HCT116 (cell line): ENCODE data around the gene ATP5PD. TPM values are rescaled to one million over a fixed set of nuclear protein-coding genes. Genes with fewer than 3 reads are reported as not detected.

ENCODE experiments used
- ATAC-seq: fragments of 200-7000 bp; cut with Tn5 transposase; 2 replicates; pipeline ENCODE4 v1.9.1; 2020; ENCODE audit warnings: mild to moderate bottlenecking, moderate library complexity
- BruUV-seq: library from RNA; stranded (reverse); fragments of 400-500 nt; replicated peaks from 2 replicates; lab custom pipeline; 2021; lab: Mats Ljungman, UMichigan
- CTCF ChIA-PET: fragments of 300-600 bp; sonication (Branson Sonifier 250); formaldehyde crosslinking; loops from one replicate; lab custom pipeline; 2021; ENCODE audit warnings: antibody characterized with exemption; lab: Charles Lee
- POLR2A ChIA-PET: fragments of 300-600, 350-600 bp; sonication (Branson Sonifier 250); formaldehyde crosslinking; loops from one replicate; lab custom pipeline; 2021; ENCODE audit warnings: antibody characterized with exemption; lab: Charles Lee
- RAD21 ChIA-PET, 2 experiments: fragments of 300-600 bp; sonication (Branson Sonifier 250); formaldehyde crosslinking; loops; one replicate each; lab custom pipeline; 2023; ENCODE audit warnings: low total read pairs in 2 of 2; ENCODE audit not compliant: uncharacterized antibody in 2 of 2, unreplicated experiment in 2 of 2, low non-redundant PET in 1 of 2; lab: Charles Lee
- DNase-seq: peaks from one replicate; pipeline ENCODE4 v3.0.0-alpha.2; 2010; ENCODE audit warnings: low read depth, low spot score
- H2AFZ ChIP-seq: fragments of 200-600 bp; shearing (Covaris generic), sonication (generic); 2 replicates; pipeline ENCODE4 v1.6.1; 2017; ENCODE audit warnings: low read depth, mixed run types, mixed read lengths, antibody characterized with exemption, low read length; ENCODE audit not compliant: poor library complexity, severe bottlenecking
- H3K27ac ChIP-seq: 2 replicates; pipeline ENCODE4 v1.5.1; 2012; ENCODE audit warnings: low read depth, low read length
- H3K27me3 ChIP-seq: fragments of 200-600 bp; sonication (generic); 2 replicates; pipeline ENCODE4 v1.6.1; 2016; ENCODE audit warnings: mixed run types, low read length, mixed read lengths; ENCODE audit not compliant: insufficient read depth
- H3K36me3 ChIP-seq, 2 experiments: fragments of 200-500 bp in 1 of 2; fragments of 200-600 bp in 1 of 2; sonication (Bioruptor generic) in 1 of 2; sonication (generic) in 1 of 2; 2 replicates each; pipeline versions ENCODE4 v1.5.1 to v1.6.1; 2014 to 2016; ENCODE audit warnings: low read length in 2 of 2, inconsistent platforms in 1 of 2, mixed read lengths in 1 of 2, mixed run types in 1 of 2; ENCODE audit not compliant: insufficient read depth in 2 of 2, control insufficient read depth in 1 of 2
- H3K4me1 ChIP-seq, 2 experiments: fragments of 200-600 bp in 1 of 2; sonication (generic) in 1 of 2; 2 replicates each; pipeline versions ENCODE4 v1.5.1 to v1.6.1; 2012 to 2017; ENCODE audit warnings: low read length in 2 of 2, inconsistent platforms in 1 of 2, mild to moderate bottlenecking in 1 of 2, mixed read lengths in 1 of 2, mixed run types in 1 of 2, moderate library complexity in 1 of 2; ENCODE audit not compliant: insufficient read depth in 2 of 2, control insufficient read depth in 1 of 2
- H3K4me2 ChIP-seq: fragments of 200-600 bp; sonication (generic); 2 replicates; pipeline ENCODE4 v1.6.1; 2017; ENCODE audit warnings: mixed run types, low read length, mixed read lengths
- H3K4me3 ChIP-seq, 2 experiments: fragments of 200-600 bp in 1 of 2; sonication (generic) in 1 of 2; replicated peaks in 1 of 2; 2 replicates each; pipeline ENCODE4 v1.5.1; 2011 to 2016; ENCODE audit warnings: low read length in 2 of 2, control low read depth in 1 of 2, low read depth in 1 of 2, mild to moderate bottlenecking in 1 of 2, mixed read lengths in 1 of 2, mixed run types in 1 of 2
- H3K79me2 ChIP-seq: fragments of 200-600 bp; sonication (generic); 2 replicates; pipeline ENCODE4 v1.6.1; 2017; ENCODE audit warnings: mild to moderate bottlenecking, mixed run types, low read length, moderate library complexity, mixed read lengths; ENCODE audit not compliant: insufficient read depth
- H3K9ac ChIP-seq: fragments of 200-600 bp; sonication (generic); 2 replicates; pipeline ENCODE4 v1.6.1; 2016; ENCODE audit warnings: low read length, mixed read lengths
- H3K9me2 ChIP-seq: fragments of 200-600 bp; sonication (generic), shearing (Covaris generic); 2 replicates; pipeline ENCODE4 v1.6.1; 2017; ENCODE audit warnings: mixed run types, mild to moderate bottlenecking, moderate library complexity; ENCODE audit not compliant: insufficient read depth
- H3K9me3 ChIP-seq, 2 experiments: fragments of 200-500 bp in 1 of 2; fragments of 200-600 bp in 1 of 2; sonication (Bioruptor generic) in 1 of 2; sonication (generic) in 1 of 2; 2 replicates each; pipeline ENCODE4 v1.6.1; 2014 to 2017; ENCODE audit warnings: low read length in 2 of 2, mixed read lengths in 2 of 2, inconsistent platforms in 1 of 2, low read depth in 1 of 2, mild to moderate bottlenecking in 1 of 2, mixed run types in 1 of 2, moderate library complexity in 1 of 2; ENCODE audit not compliant: control insufficient read depth in 1 of 2, insufficient read depth in 1 of 2
- H4K20me1 ChIP-seq: fragments of 200-600 bp; sonication (generic), shearing (Covaris generic); 2 replicates; pipeline ENCODE4 v1.6.1; 2017; ENCODE audit warnings: mixed run types, mild to moderate bottlenecking, moderate library complexity; ENCODE audit not compliant: insufficient read depth
- CBX3 ChIP-seq: IDR thresholded peaks from 2 replicates; pipeline ENCODE4 v1.6.1; 2012; ENCODE audit warnings: low read depth
- CTCF ChIP-seq, 3 experiments: fragments of 200-600 bp in 1 of 3; sonication (generic) in 1 of 3; IDR thresholded peaks in 2 of 3; conservative IDR thresholded peaks in 1 of 3; 2 replicates each; pipeline ENCODE4 v1.5.1; 2012 to 2017; ENCODE audit warnings: low read depth in 2 of 3, low read length in 2 of 3, antibody characterized with exemption in 1 of 3, borderline replicate concordance in 1 of 3, control low read depth in 1 of 3, mild to moderate bottlenecking in 1 of 3, mixed read lengths in 1 of 3, mixed run types in 1 of 3, moderate library complexity in 1 of 3; ENCODE audit not compliant: insufficient read depth in 1 of 3
- EGR1 ChIP-seq: IDR thresholded peaks from 2 replicates; pipeline ENCODE4 v1.6.1; 2012; ENCODE audit warnings: low read depth
- ELF1 ChIP-seq: IDR thresholded peaks from 2 replicates; pipeline ENCODE4 v1.6.1; 2012; ENCODE audit warnings: low read depth, borderline replicate concordance
- EZH2 ChIP-seq: fragments of 200-600 bp; sonication (generic); IDR thresholded peaks from 2 replicates; pipeline ENCODE4 v1.6.1; 2017; ENCODE audit warnings: antibody characterized with exemption, mixed run types
- EZH2phosphoT487 ChIP-seq: fragments of 200-600 bp; IDR thresholded peaks from 2 replicates; pipeline ENCODE4 v1.6.1; 2018; ENCODE audit warnings: antibody characterized with exemption, borderline replicate concordance
- FOSL1 ChIP-seq: IDR thresholded peaks from 2 replicates; pipeline ENCODE4 v1.6.1; 2012; ENCODE audit warnings: low read depth
- JUND ChIP-seq: IDR thresholded peaks from 2 replicates; pipeline ENCODE4 v1.6.1; 2012
- RAD21 ChIP-seq: IDR thresholded peaks from 2 replicates; pipeline ENCODE4 v1.6.1; 2012; ENCODE audit warnings: low read depth, mild to moderate bottlenecking
- SRF ChIP-seq: IDR thresholded peaks from 2 replicates; pipeline ENCODE4 v1.6.1; 2012; ENCODE audit warnings: low read depth
- TCF7L2 ChIP-seq: IDR thresholded peaks from 2 replicates; pipeline ENCODE4 v1.7.0; 2011; ENCODE audit warnings: borderline replicate concordance, inconsistent platforms; ENCODE audit not compliant: insufficient read depth, insufficient read length; ENCODE audit errors: extremely low read depth
- YY1 ChIP-seq: IDR thresholded peaks from 2 replicates; pipeline ENCODE4 v1.6.1; 2011; ENCODE audit warnings: low read length, low read depth, moderate library complexity, mild to moderate bottlenecking; ENCODE audit not compliant: insufficient replicate concordance; ENCODE audit errors: extremely low read depth
- ZFX ChIP-seq: fragments of 450-650 bp; IDR thresholded peaks from 2 replicates; pipeline ENCODE4 v1.6.1; 2017
- intact Hi-C: fragments of 100-400 bp; cut with micrococcal nuclease; formaldehyde crosslinking; loops from 2 replicates; pipeline ENCODE4 v1.10.0; 2022
- total RNA-seq: library from RNA; stranded (reverse); gene quantifications from one replicate; pipeline ENCODE4 v1.2.1, GENCODE V29; 2021; ENCODE audit not compliant: unreplicated experiment
- TF ChIP-seq, protein P1 (sequence below): IDR thresholded peaks from 2 replicates; pipeline ENCODE4 v1.6.1; 2012
- TF ChIP-seq, protein P2 (sequence below): IDR thresholded peaks from 2 replicates; pipeline ENCODE4 v1.6.1; 2011; ENCODE audit warnings: mild to moderate bottlenecking, low read length, moderate library complexity; ENCODE audit not compliant: insufficient replicate concordance; ENCODE audit errors: extremely low read depth

The ATP5PD gene
- total RNA-seq, 1 experiment from 2014 or later, result 407 TPM

- no peak overlapping the region for H3K4me3 ChIP-seq
- BruUV-seq, result no TSS peak
- POLR2A ChIA-PET, result no interaction called here
Measured at GRCh38 chr17:74999523-74999922, 47.2 kb downstream of the ATP5PD start.

More at GRCh38 chr17:74999523-74999922, 47.2 kb downstream of the ATP5PD start:
- intact Hi-C loops, result no loop called here
- H4K20me1 ChIP-seq, result no peaks in the 10 kb centered on the region
- peaks cover 0 to 5% of the 10 kb centered on the region in 2 experiments; a peak in 2 of 4 replicates for H3K4me1 ChIP-seq
- 0 out of 2 replicates have a peak, but pooled peaks cover 4% of the 10 kb centered on the region for H3K79me2 ChIP-seq
- ChIA-PET CTCF (interaction anchor here (1.5 kb wide), 1 partner anchor 38 kb away, joined by 4 read pairs; no protein-coding TSS in a partner anchor), RAD21 (no interaction called here)
- no peak overlapping the region for H3K4me2 ChIP-seq
- DNase-seq (no peak), ATAC-seq (no peak)
- no peak overlapping the region for H3K9ac ChIP-seq
- H3K36me3 ChIP-seq, result peaks cover 7 to 21% of the 10 kb centered on the region in 2 experiments; a peak in 2 of 4 replicates
- no peak overlapping the region for H2AFZ ChIP-seq
- no peaks in the 10 kb centered on the region for H3K9me2 ChIP-seq
- no peak overlapping the region for H3K27ac ChIP-seq
- no peaks in the 10 kb centered on the region for H3K27me3 ChIP-seq
- no peaks in the 10 kb centered on the region for H3K9me3 ChIP-seq
- TF ChIP-seq FOSL1 (no peak), ZFX (no peak), CBX3 (no peak), TCF7L2 (no peak), EGR1 (no peak), YY1 (no peak), EZH2 (no peak), EZH2phosphoT487 (no peak), RAD21 (no peak), SRF (no peak), CTCF (IDR thresholded peaks at IDR 0.05 in 2 of 3, conservative IDR thresholded peaks at IDR 0.05 in 1 of 3; ENCODE audit: borderline replicate concordance in 1 of 3, insufficient read depth in 1 of 3, low read depth in 2 of 3, low read length in 2 of 3) (no peak), ELF1 (no peak), JUND (no peak)
- TF ChIP-seq, protein P1, sequence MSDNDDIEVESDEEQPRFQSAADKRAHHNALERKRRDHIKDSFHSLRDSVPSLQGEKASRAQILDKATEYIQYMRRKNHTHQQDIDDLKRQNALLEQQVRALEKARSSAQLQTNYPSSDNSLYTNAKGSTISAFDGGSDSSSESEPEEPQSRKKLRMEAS, result no peak
- TF ChIP-seq, protein P2, sequence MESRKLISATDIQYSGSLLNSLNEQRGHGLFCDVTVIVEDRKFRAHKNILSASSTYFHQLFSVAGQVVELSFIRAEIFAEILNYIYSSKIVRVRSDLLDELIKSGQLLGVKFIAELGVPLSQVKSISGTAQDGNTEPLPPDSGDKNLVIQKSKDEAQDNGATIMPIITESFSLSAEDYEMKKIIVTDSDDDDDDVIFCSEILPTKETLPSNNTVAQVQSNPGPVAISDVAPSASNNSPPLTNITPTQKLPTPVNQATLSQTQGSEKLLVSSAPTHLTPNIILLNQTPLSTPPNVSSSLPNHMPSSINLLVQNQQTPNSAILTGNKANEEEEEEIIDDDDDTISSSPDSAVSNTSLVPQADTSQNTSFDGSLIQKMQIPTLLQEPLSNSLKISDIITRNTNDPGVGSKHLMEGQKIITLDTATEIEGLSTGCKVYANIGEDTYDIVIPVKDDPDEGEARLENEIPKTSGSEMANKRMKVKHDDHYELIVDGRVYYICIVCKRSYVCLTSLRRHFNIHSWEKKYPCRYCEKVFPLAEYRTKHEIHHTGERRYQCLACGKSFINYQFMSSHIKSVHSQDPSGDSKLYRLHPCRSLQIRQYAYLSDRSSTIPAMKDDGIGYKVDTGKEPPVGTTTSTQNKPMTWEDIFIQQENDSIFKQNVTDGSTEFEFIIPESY, result no peak
